Measurements from ENCODE around the gene ULK2. TPM values are rescaled to one million over a fixed set of nuclear protein-coding genes. Genes with fewer than 3 reads are reported as not detected.
A peak's percentile ranks its signal among the peaks of the same experiment; 100 is the strongest.

ULK2 gene
- total RNA-seq, 6 donors from 2014 or later, result 16.2 to 43.0 (median 26.2) TPM

DNA sequence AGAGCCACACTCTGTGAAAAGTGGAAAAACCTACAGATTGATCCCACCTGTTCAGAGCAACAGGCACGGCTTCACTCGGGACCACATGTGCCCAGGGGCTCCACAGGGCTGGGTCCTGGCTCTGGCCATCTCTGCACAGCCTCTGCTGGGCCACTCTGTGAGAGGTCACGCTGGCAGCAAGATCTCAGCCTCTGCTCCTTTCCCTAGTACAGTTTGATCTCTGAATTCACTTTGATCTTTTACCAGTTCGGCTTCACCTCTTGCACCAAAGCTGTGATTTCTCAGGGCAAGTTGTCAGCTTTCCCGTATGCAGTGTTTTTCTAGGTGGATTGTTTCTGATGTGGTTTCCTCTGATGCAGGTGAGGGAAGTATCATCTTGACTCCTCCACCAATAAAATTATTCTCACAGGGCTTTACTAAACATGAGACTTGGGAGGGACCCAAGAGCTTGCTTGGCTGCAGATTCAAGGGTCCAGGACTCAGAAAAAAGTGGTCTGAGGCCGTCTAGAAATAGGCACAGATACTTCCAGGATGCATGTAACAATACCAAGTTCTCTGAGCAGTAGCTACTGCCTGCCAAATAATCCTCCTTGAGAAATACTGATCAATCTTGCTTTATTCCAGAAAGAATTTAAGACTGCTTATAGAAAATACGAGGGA, 95.6 kb downstream of the ULK2 start:
- H3K27me3 ChIP-seq, result no peaks in the 10 kb centered on the region
- peaks cover 4 to 33% (median 13%) of the 10 kb centered on the region in 4 donors for H3K36me3 ChIP-seq
- H3K4me1 ChIP-seq, result no peaks in the 10 kb centered on the region
- no peak overlapping the region for H3K4me3 ChIP-seq
- 65 to 74% methylated on average over 6 to 7 of the region's 7 CpGs for WGBS, 2 donors
- ATAC-seq (ENCODE audit: low FRiP score in 2 of 2) (no peak), DNase-seq (no peak)
- no peak for TF ChIP-seq POLR2AphosphoS5 (IDR thresholded peaks at IDR 0.05)
- no peaks in the 10 kb centered on the region for H3K9me3 ChIP-seq
- no peak overlapping the region for H3K27ac ChIP-seq

DNA sequence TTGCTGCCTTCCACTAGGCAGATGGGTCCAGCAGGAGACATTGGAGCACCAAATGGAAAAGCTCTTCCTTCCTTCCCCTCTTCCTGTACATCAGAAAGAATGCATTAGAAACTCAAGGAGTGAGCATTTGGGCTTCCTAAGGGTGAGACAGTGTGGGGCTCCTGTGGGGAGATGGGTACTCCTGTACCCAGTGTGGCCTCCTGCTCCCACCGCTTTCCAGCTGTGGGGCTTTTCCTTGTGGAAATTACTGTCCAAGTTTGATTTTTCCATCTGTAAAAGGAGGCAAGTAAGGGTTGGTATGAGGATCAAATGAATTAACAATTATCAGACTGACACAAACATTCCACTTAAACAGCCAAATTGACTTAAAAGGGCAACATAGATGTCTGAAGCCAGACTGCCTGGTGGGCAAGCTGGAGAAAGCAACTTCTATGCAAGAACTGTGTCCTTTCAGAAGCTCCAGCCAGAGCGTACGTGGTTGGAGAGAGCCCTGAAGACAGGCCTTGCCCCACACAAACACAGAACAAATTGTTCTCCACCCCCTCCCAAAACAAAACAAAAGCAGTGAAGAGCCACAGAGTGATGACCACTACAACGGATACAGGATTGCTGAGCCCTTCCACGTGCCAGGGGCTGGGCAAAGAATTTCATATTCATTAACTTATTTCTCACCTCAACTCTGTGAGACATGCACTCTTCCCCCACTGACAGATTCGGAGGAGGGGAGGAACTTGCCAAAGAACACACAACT, 96.6 kb downstream of the ULK2 start:
- DNase-seq, result no peak
- 78 to 80% methylated on average over 6 of the region's 6 CpGs for WGBS, 2 donors
- no peak overlapping the region for H3K27ac ChIP-seq
- H3K4me1 ChIP-seq, result peaks cover 0 to 5% (median 4%) of the 10 kb centered on the region in 4 donors
- H3K27me3 ChIP-seq, result no peaks in the 10 kb centered on the region
- no peak for ATAC-seq (ENCODE audit: low FRiP score in 2 of 2)
- H3K9me3 ChIP-seq, result no peaks in the 10 kb centered on the region
- TF ChIP-seq POLR2AphosphoS5 (IDR thresholded peaks at IDR 0.05), result no peak
- TF ChIP-seq, protein P1, sequence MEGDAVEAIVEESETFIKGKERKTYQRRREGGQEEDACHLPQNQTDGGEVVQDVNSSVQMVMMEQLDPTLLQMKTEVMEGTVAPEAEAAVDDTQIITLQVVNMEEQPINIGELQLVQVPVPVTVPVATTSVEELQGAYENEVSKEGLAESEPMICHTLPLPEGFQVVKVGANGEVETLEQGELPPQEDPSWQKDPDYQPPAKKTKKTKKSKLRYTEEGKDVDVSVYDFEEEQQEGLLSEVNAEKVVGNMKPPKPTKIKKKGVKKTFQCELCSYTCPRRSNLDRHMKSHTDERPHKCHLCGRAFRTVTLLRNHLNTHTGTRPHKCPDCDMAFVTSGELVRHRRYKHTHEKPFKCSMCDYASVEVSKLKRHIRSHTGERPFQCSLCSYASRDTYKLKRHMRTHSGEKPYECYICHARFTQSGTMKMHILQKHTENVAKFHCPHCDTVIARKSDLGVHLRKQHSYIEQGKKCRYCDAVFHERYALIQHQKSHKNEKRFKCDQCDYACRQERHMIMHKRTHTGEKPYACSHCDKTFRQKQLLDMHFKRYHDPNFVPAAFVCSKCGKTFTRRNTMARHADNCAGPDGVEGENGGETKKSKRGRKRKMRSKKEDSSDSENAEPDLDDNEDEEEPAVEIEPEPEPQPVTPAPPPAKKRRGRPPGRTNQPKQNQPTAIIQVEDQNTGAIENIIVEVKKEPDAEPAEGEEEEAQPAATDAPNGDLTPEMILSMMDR (IDR thresholded peaks at IDR 0.05), result no peak
- no peak for TF ChIP-seq EP300 (IDR thresholded peaks at IDR 0.05)
- no peak for TF ChIP-seq POLR2A (IDR thresholded peaks at IDR 0.05)
- peaks cover 4 to 24% (median 7%) of the 10 kb centered on the region in 4 donors for H3K36me3 ChIP-seq
- no peak overlapping the region for H3K4me3 ChIP-seq

DNA sequence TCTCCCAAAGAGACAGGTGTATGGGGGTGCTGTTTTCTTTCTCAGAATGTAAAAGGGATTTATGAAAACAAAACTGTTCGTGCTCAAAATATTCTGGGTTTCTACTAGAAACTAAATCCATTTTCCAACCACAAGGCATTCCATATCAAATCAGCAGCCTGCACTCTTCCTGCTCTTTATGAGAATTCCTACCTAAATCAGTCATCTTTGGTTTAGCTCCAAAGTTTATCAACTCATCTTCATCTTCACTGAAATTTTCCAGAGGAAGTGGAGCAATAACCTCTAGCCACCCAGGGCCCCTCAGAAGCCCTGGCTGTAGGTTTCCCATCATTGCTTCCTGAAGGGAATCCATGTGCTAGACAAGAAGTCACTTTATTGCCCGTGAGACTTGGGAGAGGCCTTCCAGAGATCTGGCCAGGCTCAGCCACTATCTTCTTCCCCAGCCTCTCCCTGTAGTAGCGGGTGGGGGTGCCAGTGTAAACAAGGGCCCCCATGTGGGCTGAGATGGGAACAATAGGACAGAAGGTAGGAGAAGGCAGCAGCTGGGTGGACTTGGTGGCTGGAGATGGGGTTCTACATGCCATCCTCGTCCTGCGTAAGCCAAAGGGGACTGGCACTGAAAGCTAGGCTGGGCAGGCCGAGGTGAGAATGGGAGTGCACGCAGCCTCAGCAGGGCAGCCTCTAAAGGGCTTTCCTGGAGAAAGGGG, 97.6 kb downstream of the ULK2 start:
- no peak overlapping the region for H3K4me3 ChIP-seq
- WGBS, 2 donors, result 86 to 88% methylated on average over 5 to 7 of the region's 7 CpGs
- no peak for TF ChIP-seq POLR2AphosphoS5 (IDR thresholded peaks at IDR 0.05)
- no peak for TF ChIP-seq POLR2A (IDR thresholded peaks at IDR 0.05)
- TF ChIP-seq, protein P1 (IDR thresholded peaks at IDR 0.05), result no peak
- no peak for TF ChIP-seq EP300 (IDR thresholded peaks at IDR 0.05)
- no peaks in the 10 kb centered on the region for H3K9me3 ChIP-seq
- no peak overlapping the region for H3K27ac ChIP-seq
- no peak for DNase-seq
- peaks cover 0 to 5% (median 4%) of the 10 kb centered on the region in 4 donors for H3K4me1 ChIP-seq
- H3K36me3 ChIP-seq, result peaks cover 0 to 13% (median 2%) of the 10 kb centered on the region in 4 donors
- ATAC-seq (ENCODE audit: low FRiP score in 2 of 2), result peak in 1 of 2 donors; percentile 14
- H3K27me3 ChIP-seq, result no peaks in the 10 kb centered on the region

DNA sequence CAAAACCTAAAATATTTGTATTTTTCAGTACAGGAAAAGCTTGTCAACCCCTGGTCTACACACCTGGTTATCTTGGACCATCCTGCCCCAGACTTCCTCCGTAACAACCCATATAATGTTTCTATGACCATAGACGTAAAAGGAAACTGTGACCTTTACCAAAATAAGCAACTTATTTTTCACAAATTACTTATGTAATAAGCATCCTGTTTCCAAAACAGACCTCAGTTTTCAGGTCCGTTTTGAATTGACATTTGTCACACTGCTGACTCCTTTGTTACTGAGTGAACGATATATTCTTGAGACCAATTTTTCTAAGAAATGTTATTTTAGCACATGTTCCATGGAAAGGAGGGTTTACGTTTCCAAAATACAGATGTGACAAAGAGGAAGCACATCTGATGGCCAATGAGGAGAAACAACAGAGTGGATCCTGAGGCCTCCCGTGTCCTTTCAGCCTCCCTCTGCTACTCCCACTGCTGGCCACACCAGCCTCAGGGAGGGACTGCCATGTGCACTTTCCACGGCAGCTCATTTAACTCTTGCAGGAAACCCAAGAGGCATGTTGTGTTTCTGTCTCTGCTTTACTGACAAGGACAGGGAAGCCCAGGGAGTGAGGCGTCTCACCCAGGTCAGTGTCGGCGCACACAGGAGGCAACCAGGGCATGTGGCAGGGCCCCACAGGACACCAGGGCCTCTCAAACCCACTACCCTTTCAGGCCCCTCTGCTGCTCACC, 99.5 kb downstream of the ULK2 start:
- ATAC-seq (ENCODE audit: low FRiP score in 2 of 2) (no peak), DNase-seq (no peak)
- WGBS, 2 donors, result 63 to 67% methylated on average over 9 to 10 of the region's 10 CpGs
- Histone ChIP-seq H3K27me3 (no peaks in the 10 kb centered on the region), H3K36me3 (no peaks in the 10 kb centered on the region), H3K4me1 (peaks cover 0 to 5% (median 4%) of the 10 kb centered on the region in 4 donors), H3K9me3 (no peaks in the 10 kb centered on the region), H3K4me3 (no peak overlapping the region), H3K27ac (no peak overlapping the region)
- TF ChIP-seq EP300 (IDR thresholded peaks at IDR 0.05) (no peak), POLR2A (IDR thresholded peaks at IDR 0.05) (no peak), POLR2AphosphoS5 (IDR thresholded peaks at IDR 0.05) (no peak)
- TF ChIP-seq, protein P1 (IDR thresholded peaks at IDR 0.05), result no peak
